ENCODE data around the gene SRPRB.
"Not testable (repeated sequence)": the region's sequence is repeated elsewhere in the genome, so short reads cannot be mapped to it uniquely, and the experiment has no call there.

Gene SRPRB

DNA sequence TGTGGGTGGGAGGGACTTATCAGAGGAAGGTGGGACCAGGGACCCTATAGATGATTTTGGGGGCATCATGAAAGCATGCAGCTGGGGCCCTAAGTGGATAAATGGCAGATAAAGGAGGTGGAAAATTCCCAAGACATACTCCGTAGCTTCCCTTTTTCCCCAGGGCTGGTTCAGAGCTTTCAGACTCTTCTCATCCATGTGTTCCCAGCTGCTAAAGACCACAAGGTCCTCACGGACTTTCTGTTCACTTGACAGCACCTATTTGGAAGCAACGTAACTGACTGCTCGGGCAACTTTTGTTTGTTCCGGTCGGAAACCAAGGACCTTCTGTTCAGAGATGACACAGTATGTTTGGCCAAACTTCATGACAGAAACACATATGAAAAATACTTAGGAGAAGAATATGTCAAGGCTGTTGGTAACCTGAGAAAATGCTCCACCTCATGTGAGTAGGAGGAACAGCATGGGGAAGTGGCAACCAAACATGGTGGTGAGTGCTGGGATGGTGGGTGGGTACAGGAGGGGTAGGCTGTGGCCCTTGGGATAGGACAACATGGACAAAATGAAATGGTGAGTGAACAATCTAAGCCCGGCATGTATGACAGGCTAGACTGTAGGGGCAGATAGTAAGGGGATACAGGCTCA is 28.7 kb upstream of the SRPRB start:
- Histone ChIP-seq H3K27ac (no peak overlapping the region), H3K4me3 (no peak overlapping the region)

DNA sequence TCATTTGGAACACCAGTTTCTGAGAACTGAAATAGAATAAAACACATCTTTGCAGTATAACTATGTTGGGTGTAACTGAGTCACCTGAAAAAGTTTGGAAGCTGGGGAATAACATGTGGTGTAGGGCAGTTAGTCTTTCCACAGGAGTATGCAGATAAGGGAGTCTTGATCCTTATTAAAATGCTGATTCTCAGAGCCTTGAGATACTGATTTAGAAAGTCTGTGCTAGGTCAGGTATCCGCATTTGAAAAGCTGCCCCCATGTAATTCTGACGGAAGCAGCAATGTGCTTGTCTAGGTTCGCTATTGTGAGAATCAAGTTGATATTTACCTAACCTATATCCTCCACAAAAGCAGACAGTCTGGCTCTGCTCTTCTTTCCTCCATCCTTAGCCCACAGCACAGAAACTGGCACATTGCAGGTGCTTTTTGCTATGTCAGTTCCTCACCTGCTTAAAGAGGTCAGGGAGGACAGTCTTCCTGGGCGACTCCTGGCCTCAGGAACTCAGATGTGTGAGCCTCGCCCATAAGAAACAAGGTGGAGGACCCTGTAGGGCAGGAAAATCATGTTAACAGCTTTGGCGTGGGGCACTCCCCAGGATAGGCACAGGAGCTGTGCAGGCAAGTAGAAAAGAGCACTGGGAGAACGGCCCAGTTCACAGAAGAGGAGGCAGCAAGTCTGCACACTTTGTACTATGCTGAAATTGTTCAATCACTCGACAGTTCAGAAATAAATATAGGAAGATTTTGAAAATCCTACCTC is 27.6 kb upstream of the SRPRB start:
- no peak overlapping the region for H3K4me3 ChIP-seq
- no peak overlapping the region for H3K27ac ChIP-seq

DNA sequence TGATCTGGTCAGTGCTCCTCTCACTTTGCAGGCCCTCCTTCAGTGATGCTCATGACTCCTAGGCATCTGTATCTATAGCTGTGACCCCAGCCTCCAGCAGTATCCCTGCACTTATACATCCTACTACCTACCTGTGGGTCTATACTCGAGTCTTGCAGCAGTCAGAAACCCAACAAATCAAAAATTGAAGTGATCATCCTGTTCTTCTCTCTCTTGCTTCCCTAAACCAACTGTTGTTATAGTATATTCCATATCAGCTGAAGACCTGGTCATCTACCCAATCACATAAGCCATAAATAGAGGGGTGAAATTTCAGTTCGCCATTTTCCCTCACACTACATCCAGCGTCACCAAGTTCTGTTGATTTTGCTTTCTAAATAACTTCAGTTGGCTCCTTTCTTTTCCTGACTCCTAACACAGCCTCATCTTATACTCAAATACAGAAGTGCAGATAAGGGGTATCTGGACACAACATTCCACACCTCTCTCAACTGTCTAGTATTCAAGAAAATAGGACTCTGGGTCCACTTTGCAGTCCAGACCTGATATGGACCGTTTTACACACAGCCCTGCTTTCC is 25.9 kb upstream of the SRPRB start:
- H3K4me3 ChIP-seq = no peak overlapping the region
- no peak overlapping the region for H3K27ac ChIP-seq

DNA sequence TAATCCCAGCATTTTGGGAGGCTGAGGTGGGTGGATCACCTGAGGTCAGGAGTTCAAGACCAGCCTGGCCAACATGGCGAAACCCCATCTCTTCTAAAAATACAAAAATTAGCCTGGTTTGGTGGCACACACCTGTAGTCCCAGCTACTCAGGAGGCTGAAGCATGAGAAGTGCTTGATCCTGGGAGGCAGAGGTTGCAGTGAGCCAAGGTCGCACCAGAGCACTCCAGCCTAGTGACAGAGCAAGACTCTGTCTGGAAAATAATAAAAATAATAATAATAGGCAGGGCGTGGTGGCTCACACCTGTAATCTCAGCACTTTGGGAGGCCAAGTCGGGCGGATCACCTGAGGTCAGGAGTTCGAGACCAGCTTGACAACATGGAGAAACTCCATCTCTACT is 24.9 kb upstream of the SRPRB start:
- H3K4me3 ChIP-seq = not testable (repeated sequence)

DNA sequence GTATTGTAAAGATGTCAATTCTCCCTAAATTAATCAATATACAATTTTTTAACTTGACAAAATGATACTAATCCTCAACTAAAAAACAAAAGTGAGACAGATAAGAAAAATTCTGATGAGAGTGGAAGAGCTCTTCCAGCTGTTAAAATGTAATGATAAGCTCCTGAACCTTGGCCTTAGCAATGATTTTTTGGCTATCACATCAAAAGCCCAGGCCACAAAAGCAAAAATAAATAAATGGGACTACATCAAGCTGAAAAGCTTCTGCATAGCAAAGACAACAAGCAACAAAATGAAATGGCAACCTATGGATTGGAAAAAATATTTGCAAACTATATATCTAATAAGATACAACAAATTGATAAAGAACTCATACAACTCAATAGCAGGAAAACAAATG is 24.0 kb upstream of the SRPRB start:
- Histone ChIP-seq H3K4me3 (no peak overlapping the region), H3K27ac (no peak overlapping the region)

More for the DNA sequence above, 24.9 kb upstream of the SRPRB start:
- not testable (repeated sequence) for H3K27ac ChIP-seq

DNA sequence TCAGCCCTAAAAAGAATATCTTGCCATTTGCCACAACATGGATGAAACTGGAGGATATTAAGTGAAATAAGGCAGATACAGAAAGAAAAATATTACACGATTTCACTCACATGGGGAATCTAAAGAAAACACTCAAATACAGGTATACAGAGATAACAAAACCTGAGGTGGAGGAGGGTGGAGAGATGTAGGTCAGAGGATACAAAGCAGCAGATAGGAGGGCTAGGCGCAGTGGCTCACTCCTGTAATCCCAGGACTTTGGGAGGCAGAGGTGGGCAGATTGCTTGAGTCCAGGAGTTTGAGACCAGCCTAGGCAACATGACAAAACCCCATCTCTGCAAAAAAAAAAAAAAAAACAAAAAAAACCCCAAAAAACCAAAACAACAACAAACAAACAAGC is 23.2 kb upstream of the SRPRB start:
- no peak overlapping the region for H3K27ac ChIP-seq
- H3K4me3 ChIP-seq = no peak overlapping the region

DNA sequence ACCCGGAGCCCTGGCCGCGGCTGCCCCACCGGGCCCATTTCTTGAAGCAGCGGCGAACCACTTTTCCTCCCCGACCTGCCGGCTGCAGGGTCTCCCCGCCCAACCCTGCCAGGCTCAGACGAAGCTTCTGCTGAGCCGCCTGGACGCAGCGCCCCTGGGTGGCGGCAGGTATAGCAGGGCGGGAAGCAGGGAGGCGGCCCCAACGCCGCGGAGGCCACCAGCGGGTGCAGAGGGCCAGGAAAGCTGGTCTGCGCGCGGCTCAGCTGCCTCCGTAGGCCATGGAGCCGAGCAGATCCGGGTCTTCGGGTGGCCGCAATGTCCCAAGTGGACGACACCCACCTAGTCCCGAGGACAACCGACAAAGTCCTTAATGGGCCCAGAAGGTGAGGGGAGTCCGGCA is 21.9 kb upstream of the SRPRB start:
- no peak overlapping the region for H3K4me3 ChIP-seq
- H3K27ac ChIP-seq = no peak overlapping the region

DNA sequence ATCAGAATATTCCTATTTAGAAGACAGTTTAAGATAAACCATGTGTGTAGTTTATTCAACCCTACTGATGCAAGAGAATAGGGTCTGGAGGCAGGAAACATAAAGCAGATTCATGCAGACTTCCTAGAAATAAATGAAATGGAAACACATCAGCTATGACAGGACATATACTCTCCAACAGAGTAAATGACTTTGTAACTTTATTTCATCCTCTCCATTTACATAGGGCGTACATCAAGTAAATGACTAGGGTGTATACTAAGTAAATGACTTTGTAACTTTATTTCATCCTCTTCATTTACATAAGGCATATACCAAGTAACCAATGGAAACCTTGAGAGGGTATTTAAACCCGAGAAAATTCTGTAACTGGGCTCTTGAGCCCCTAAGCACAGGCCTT is 17.6 kb upstream of the SRPRB start:
- H3K4me3 ChIP-seq = no peak overlapping the region

DNA sequence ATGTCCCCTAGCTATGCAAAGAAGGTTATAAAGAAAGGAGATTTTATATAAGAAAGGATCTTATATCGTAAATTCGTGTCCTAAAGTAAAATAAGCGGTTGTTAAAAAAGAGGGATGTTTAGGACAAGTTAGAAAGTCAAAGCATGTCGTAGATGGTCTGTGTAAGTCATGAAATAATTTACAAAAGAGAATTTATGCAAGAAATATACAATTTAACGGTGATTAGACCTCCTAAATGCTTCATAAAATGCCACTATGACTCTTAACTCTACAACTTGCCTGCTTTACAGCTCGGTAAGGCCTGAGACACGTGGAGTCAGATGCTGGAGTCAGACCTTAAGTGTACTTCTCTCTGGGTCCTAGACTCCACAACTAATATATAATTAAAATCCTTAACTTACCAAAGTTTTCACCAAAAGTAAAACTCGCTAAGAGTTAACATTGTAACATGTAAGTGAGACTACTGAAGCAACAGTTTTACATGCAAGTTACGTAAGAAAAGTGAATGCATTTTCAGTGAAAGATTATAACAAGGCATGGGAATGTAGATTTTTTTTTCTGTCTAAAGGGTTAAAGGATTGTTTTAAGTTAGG is 13.3 kb upstream of the SRPRB start:
- no peak overlapping the region for H3K4me3 ChIP-seq

More for the DNA sequence above, 17.6 kb upstream of the SRPRB start:
- no peak overlapping the region for H3K27ac ChIP-seq

DNA sequence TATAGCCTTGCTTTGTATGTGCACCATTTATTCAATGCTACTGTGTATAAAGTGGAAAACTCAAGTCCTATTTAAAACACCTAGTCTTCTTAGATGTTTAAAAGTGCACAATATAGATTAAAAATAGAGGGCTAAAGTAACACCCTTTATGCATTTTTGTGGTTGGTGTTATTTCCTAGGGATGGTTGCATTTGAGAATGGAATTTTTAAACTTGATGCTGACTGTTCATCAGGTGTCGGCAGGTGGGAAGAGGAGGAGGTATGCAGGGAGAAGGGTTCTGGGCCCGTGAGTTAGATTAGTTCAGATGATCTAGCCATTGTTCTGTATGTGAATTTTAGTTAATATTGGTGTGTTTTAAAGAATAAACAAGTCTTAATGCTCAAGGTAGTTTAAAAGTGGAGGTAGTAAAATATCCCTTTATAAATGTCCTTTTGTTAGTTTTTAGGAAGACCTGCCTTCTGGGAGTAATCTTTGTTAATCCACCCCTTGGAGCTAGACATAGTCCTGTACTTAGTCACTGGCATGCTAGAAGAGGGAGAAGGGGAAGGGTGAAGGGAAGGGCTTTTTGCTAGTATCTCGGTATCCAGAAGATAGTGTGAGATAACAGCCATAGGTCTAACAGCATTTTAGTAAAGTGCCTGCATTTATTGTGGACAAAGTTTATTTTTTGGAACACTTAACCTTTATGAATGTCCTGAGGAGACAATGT is 8.1 kb upstream of the SRPRB start:
- Histone ChIP-seq H3K4me3 (no peak overlapping the region), H3K27ac (no peak overlapping the region)

More for the DNA sequence above, 13.3 kb upstream of the SRPRB start:
- H3K27ac ChIP-seq = no peak overlapping the region

DNA sequence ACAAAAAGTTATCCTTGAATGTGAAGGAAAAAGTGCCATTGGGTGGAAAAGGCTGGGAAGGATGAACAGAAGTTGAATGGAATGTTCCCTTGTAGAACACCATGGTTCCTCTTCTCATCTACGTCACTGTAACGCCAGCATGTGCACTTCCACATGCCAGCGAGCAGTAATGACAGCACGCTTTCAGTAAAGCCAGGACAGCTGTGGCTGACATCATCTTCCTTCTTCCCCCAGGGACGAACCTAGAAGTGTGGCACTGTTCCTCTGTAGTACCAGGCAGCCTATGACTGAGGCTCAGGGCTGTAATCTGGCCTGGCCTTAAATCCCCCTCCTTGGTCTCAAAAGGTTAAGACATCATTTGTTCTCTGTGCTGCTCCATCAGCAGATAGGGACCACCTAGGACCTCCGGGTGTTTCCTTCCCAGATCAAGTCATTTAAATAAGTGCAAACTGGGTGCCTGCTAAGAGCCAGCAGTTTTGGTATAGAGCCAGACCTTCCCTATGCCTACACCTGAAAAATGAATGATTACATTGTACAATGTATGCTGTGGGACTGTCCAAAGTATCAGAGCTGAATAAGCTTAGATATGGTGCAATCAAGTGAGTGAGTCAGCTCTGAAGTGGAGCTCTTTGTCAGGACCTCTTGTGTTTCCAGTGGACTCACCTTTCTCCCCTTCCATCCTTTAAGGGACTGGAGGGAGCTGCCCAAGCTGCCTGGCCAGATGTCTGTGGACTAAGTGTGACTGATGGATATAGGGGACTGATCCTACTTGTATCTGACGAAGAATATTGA is 5.6 kb upstream of the SRPRB start:
- no peak overlapping the region for H3K4me3 ChIP-seq
- no peak overlapping the region for H3K27ac ChIP-seq

DNA sequence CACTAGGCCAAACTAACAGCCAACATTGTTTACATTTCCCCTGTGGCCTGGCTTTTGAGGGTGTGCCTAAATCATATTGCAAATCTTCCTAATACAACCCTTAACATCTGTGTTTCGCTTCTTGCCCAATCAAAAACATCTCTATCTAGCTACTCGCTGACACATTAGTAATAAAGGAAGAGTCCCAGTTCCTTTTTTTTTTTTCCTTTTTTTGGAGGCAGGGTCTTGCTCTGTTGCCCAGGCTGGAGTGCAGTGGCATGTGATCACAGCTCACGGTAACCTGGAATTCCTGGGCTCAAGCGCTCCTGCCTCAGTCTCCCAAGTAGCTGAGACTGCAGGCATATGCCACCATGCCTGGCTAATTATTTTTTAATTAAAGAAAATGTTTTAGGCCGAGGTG is 2.1 kb upstream of the SRPRB start:
- Histone ChIP-seq H3K27ac (no peak overlapping the region), H3K4me3 (no peak overlapping the region)

DNA sequence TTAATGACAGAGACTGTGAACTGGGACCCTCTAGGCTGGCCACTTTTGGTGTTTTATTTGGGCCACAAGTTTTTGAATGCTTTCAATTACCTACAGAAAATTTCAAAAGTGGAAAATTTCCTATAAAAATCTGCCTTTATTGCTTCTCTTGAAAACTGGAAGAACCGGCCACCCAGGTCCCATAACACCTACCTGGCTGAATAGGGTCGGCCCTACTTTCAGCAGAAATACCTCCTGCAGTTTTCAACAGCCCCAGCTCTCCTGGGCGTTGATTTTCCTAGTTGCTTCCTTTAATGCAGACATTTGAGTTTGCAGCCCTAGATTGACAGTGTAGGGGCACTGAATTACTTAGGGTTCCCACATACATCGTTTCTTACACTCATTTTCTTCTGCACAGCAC is 719 bp upstream of the SRPRB start:
- Histone ChIP-seq H3K4me3 (peak overlapping the region in 3 of 7 experiments; percentile 80 to 90 (median 84)), H3K27ac (no peak overlapping the region)

DNA sequence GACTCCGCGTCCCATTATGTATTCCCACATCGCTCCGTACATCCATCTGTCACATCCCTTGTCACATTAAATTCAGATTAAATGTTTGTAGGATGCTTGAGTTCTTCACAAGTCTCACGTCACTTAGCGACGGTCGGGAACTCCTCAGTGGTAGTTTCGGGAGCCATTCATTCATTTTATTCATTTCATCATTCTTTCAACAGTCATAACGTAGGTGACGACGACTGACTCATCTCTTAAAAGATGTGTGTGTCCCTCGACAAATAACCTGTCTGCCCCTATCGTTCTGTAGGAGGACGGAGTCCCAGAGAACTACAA is 272 bp upstream of the SRPRB start:
- H3K27ac ChIP-seq = peak overlapping the region in 4 of 21 experiments; percentile 80 to 89 (median 82)
- peak overlapping the region; percentile 77 to 98 (median 90) for H3K4me3 ChIP-seq

DNA sequence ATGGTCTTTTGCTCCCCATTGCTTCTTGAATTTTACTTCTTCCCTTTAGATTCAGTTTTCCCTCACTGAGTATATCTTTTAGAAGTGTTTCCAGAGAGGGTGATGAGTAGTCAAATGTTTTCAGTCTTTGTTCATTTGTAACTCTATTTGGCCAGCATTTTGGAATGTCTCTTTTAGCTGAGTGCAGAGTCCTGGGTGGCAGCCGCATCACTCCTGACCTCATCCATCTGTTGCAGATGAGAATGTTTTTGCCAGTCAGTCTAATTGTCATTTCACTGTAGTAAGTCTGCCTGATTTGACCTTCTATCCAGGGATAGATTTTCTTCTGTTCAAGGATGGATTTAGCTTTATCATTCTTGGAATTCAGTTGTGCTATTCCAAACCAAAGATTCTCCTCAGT is 7.3 kb downstream of the SRPRB start:
- H3K4me3 ChIP-seq = no peak overlapping the region
- no peak overlapping the region for H3K27ac ChIP-seq

DNA sequence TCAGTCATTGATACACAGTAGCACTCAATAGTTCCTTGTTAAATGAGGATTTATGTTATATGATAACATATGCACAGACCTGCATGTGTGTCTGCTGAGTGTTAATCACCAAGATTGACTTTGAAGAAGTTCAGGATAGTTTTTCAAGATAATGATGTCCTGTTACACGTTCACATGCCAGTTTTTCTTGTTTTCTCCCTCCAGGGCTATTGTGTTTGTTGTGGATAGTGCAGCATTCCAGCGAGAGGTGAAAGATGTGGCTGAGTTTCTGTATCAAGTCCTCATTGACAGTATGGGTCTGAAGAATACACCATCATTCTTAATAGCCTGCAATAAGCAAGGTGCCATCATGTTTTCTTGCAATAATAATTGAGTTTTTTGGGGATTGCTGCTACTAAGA is 9.8 kb downstream of the SRPRB start:
- H3K27ac ChIP-seq = no peak overlapping the region
- H3K4me3 ChIP-seq = no peak overlapping the region

DNA sequence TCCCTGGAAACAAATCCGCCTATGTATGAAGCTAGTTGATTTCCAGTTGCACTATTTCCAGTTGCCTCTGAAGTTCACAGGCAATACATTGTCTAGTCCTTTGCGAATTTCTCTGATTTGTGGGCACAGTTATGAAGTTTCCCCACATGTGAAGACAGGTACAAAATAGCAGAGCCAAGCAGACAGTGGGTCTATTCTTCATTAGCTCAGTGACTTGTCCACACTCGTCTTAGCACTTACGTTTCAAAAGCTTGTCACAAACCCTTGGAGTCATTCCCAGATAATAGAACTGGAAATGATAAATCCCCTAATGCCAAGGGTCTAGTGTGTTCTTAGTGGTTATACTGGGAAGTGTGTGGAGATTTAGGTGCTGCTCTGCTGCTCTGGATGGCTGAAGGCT is 14.5 kb downstream of the SRPRB start:
- Histone ChIP-seq H3K4me3 (no peak overlapping the region), H3K27ac (peak overlapping the region in 2 of 21 experiments; percentile 51 to 63)

DNA sequence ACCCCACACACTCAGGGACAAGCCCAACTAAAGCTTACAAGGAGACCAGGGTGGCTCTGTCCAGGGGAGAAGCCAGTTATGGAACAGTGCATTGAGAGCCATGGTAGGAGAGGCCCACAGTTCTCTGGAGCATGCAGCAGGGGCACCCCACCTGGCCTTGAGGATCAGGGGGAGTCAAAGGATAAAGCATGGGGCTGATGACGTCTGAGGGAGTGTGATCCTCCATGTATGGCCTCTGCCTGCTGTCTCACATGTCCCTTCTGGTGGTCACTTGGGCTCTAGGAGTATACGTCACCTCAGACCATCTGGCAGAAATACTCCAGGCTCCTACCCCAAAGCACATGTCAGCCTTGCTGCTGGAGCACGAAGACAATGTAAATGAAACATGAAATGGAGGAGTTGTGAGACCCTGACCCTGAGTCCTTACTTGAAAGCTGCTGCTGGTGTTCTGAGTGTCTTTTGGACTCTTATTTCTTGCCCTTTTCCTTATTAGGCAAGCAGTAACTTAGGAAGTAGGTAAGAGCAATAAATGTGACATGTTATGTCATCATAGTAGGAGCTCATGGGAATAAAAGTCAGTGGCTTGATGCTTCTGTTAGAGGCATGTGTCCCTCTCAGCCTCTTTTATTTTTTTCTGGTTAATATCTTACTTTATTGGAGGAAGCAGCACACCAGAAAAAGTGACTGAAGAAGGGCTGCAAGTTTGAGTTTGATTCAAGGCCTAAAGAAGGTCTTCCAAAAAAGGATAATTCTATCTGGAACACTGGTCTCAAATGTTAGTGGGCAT is 15.5 kb downstream of the SRPRB start:
- no peak overlapping the region for H3K4me3 ChIP-seq
- H3K27ac ChIP-seq = peak overlapping the region in 4 of 21 experiments; percentile 0 to 63 (median 13)

Measured in skin epidermis (tissue), 12 donors.